Measurements from ENCODE around the gene RPRD2. TPM values are rescaled to one million over a fixed set of nuclear protein-coding genes. Genes with fewer than 3 reads are reported as not detected.

Gene RPRD2
- total and polyA plus RNA-seq, 2 donors (not counting 1 experiment from before 2014, with no cell fraction given): 16.6 to 49.1 TPM

- Histone ChIP-seq H3K9ac (ENCODE audit: low read length) (no peak overlapping the region), H4K20me1 (ENCODE audit: control insufficient read depth, insufficient read depth, low read length, poor library complexity, severe bottlenecking) (peaks cover 87% of the 10 kb centered on the region), H3K79me2 (ENCODE audit: control insufficient read depth, insufficient read depth, low read length) (peaks cover 91% of the 10 kb centered on the region), H3K4me2 (replicated peaks; ENCODE audit: low read depth, low read length, poor library complexity, severe bottlenecking) (no peak overlapping the region), H3K9me3 (ENCODE audit: control extremely low read depth in 1 of 3, control insufficient read depth in 2 of 3, insufficient read depth in 1 of 3, low read length in 2 of 3) (no peaks in the 10 kb centered on the region), H2AFZ (ENCODE audit: insufficient read depth, low read depth, low read length, poor library complexity, severe bottlenecking) (no peak overlapping the region), H3K36me3 (replicated peaks in 1 of 2; ENCODE audit: control extremely low read depth in 1 of 2, control insufficient read depth in 1 of 2, extremely low read depth in 1 of 2, insufficient read depth in 2 of 2, low read length in 1 of 2) (peaks cover 3% of the 10 kb centered on the region in 2 experiments), H3K27me3 (replicated peaks in 1 of 4; ENCODE audit: control extremely low read depth in 1 of 4, control insufficient read depth in 3 of 4, insufficient read depth in 4 of 4, low read length in 3 of 4) (no peaks in the 10 kb centered on the region), H3K4me1 (ENCODE audit: control insufficient read depth in 2 of 2, insufficient read depth in 2 of 2, low read length in 2 of 2) (peaks cover 4 to 8% of the 10 kb centered on the region in 2 donors), H3K27ac (ENCODE audit: low read length in 2 of 2) (no peak overlapping the region), H3K4me3 (ENCODE audit: control extremely low read depth in 1 of 5, extremely low read depth in 1 of 5, insufficient read depth in 1 of 5, low read depth in 2 of 5, low read length in 4 of 5) (no peak overlapping the region)
- Mint-ChIP-seq H3K4me3 (no peak overlapping the region), H3K27me3 (no peaks in the 10 kb centered on the region), H3K4me1 (peaks cover 40% of the 10 kb centered on the region), H3K27ac (no peak overlapping the region), H3K9me3 (ENCODE audit: insufficient read depth) (no peaks in the 10 kb centered on the region)
- ATAC-seq (ENCODE audit: low read depth): no peak
- ChIA-PET POLR2A (interaction anchor here (0.5 kb wide), 1 partner anchor 15 kb away, joined by 4 read pairs; no protein-coding TSS in a partner anchor), CTCF (no interaction called here)
- intact Hi-C loops (cut with micrococcal nuclease): no loop called here
- no CpG with 5 or more reads among the region's 2 CpGs for WGBS (ENCODE audit: insufficient coverage)
- no peak for DNase-seq
- TF ChIP-seq EZH2 (IDR thresholded peaks at IDR 0.05; ENCODE audit: borderline replicate concordance, insufficient read depth, low read depth, low read length, poor library complexity, severe bottlenecking) (no peak), CTCF (IDR thresholded peaks at IDR 0.05) (no peak)
Measured at GRCh38 chr1:150408800-150409199, 44.9 kb downstream of the RPRD2 start.

GRCh38 chr1:150409504-150410362 lies 45.8 kb downstream of the RPRD2 start:
- Mint-ChIP-seq H3K27me3 (no peaks in the 10 kb centered on the region), H3K4me3 (no peak overlapping the region), H3K27ac (peak overlapping the region; percentile 52), H3K9me3 (ENCODE audit: insufficient read depth) (no peaks in the 10 kb centered on the region), H3K4me1 (peaks cover 39% of the 10 kb centered on the region)
- H3K36me3 ChIP-seq (replicated peaks in 1 of 2; ENCODE audit: control extremely low read depth in 1 of 2, control insufficient read depth in 1 of 2, extremely low read depth in 1 of 2, insufficient read depth in 2 of 2, low read length in 1 of 2): peaks cover 3% of the 10 kb centered on the region in 2 experiments
- no peak overlapping the region for H3K9ac ChIP-seq (ENCODE audit: low read length)
- DNase-seq (no peak), ATAC-seq (ENCODE audit: low read depth) (no peak)
- POLR2A ChIA-PET: no interaction called here
- peaks cover 87% of the 10 kb centered on the region for H4K20me1 ChIP-seq (ENCODE audit: control insufficient read depth, insufficient read depth, low read length, poor library complexity, severe bottlenecking)
- intact Hi-C loops (cut with micrococcal nuclease): no loop called here
- H3K27me3 ChIP-seq (replicated peaks in 1 of 4; ENCODE audit: control extremely low read depth in 1 of 4, control insufficient read depth in 3 of 4, insufficient read depth in 4 of 4, low read length in 3 of 4): no peaks in the 10 kb centered on the region
- H3K9me3 ChIP-seq (ENCODE audit: control extremely low read depth in 1 of 3, control insufficient read depth in 2 of 3, insufficient read depth in 1 of 3, low read length in 2 of 3): no peaks in the 10 kb centered on the region
- H3K4me3 ChIP-seq (ENCODE audit: control extremely low read depth in 1 of 5, extremely low read depth in 1 of 5, insufficient read depth in 1 of 5, low read depth in 2 of 5, low read length in 4 of 5): no peak overlapping the region
- CTCF ChIA-PET: no interaction called here
- no peak overlapping the region for H3K4me2 ChIP-seq (replicated peaks; ENCODE audit: low read depth, low read length, poor library complexity, severe bottlenecking)
- no peak overlapping the region for H2AFZ ChIP-seq (ENCODE audit: insufficient read depth, low read depth, low read length, poor library complexity, severe bottlenecking)
- WGBS (ENCODE audit: insufficient coverage): 80% methylated on average over 5 of the region's 12 CpGs
- H3K27ac ChIP-seq (ENCODE audit: low read length in 2 of 2): no peak overlapping the region
- H3K4me1 ChIP-seq (ENCODE audit: control insufficient read depth in 2 of 2, insufficient read depth in 2 of 2, low read length in 2 of 2): peaks cover 4 to 6% of the 10 kb centered on the region in 2 donors
- TF ChIP-seq CTCF (IDR thresholded peaks at IDR 0.05) (no peak), EZH2 (IDR thresholded peaks at IDR 0.05; ENCODE audit: borderline replicate concordance, insufficient read depth, low read depth, low read length, poor library complexity, severe bottlenecking) (no peak)
- H3K79me2 ChIP-seq (ENCODE audit: control insufficient read depth, insufficient read depth, low read length): peaks cover 91% of the 10 kb centered on the region
